ENCODE results near the gene ITGB8. TPM values are rescaled to one million over a fixed set of nuclear protein-coding genes. Genes with fewer than 3 reads are reported as not detected.

Gene ITGB8
- total and polyA plus RNA-seq, 2 of the 4 experiments (the other 2 are of a cell fraction), result 2.6 to 10.2 TPM

DNA sequence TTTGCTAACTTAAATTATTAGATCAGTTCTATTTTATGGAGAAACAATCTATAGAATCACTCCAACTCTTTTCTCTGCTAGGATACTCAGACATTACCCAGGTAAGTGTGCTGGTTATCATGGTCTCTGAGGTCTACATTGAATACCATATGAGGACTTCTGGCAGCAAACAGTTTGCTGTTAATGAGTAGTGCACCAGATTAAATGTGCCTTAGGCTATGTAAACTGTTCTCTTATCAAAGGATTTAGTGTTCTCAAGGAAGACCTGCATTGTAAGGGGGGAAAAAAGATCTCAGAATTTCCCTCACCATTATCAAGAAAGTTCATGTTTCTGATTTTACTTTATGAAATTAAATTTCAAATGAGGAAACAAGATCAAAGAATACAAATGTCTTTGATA is 107.5 kb downstream of the ITGB8 start:
- no TSS peak for BruUV-seq (replicated peaks)
- Histone ChIP-seq H4K5ac (ENCODE audit: low read depth, low read length) (no peak overlapping the region), H3K4me1 (ENCODE audit: control insufficient read depth, insufficient read depth, low read length) (no peaks in the 10 kb centered on the region; the same call in 1 of the 2 replicates), H4K20me1 (ENCODE audit: insufficient read depth, low read length) (no peaks in the 10 kb centered on the region), H3K36me3 (ENCODE audit: control insufficient read depth, insufficient read depth, low read length) (no peaks in the 10 kb centered on the region), H3K4ac (ENCODE audit: low read depth, low read length) (no peak overlapping the region), H3K4me2 (ENCODE audit: low read depth, low read length) (no peak overlapping the region), H3K18ac (ENCODE audit: low read depth, low read length) (no peak overlapping the region), H3K9ac (ENCODE audit: low read depth, low read length) (no peak overlapping the region), H3K27ac (ENCODE audit: insufficient read depth, low read length) (no peak overlapping the region), H4K8ac (ENCODE audit: low read depth in 2 of 2, low read length in 2 of 2) (no peak overlapping the region), H3K23ac (ENCODE audit: low read depth, low read length) (no peak overlapping the region), H4K91ac (ENCODE audit: insufficient read depth, low read depth, low read length) (no peak overlapping the region), H3K79me1 (ENCODE audit: low read depth in 1 of 2, low read length in 2 of 2) (no peaks in the 10 kb centered on the region), H2AK9ac (replicated peaks; ENCODE audit: low read depth, low read length, poor library complexity) (no peak overlapping the region), H3K9me3 (ENCODE audit: control insufficient read depth, insufficient read depth, low read length) (no peaks in the 10 kb centered on the region), H3K14ac (replicated peaks; ENCODE audit: low read depth, low read length) (no peak overlapping the region), H3K56ac (ENCODE audit: extremely low read depth, insufficient read depth, low read length) (no peak overlapping the region), H3K4me3 (ENCODE audit: insufficient read depth, low read depth, low read length) (no peak overlapping the region), H2AK5ac (ENCODE audit: low read depth, low read length) (no peak overlapping the region), H3K27me3 (ENCODE audit: control insufficient read depth, insufficient read depth, low read length) (no peaks in the 10 kb centered on the region), H2BK20ac (ENCODE audit: low read depth, low read length) (no peak overlapping the region), H3K9me1 (ENCODE audit: insufficient read depth, low read length) (no peaks in the 10 kb centered on the region), H2AFZ (replicated peaks; ENCODE audit: low read length, poor library complexity) (no peak overlapping the region), H2BK15ac (ENCODE audit: low read depth, low read length) (no peak overlapping the region), H2BK120ac (ENCODE audit: low read depth, low read length) (no peak overlapping the region), H2BK5ac (ENCODE audit: low read depth, low read length, poor library complexity, severe bottlenecking) (no peak overlapping the region)
- TF ChIP-seq MXI1 (IDR thresholded peaks at IDR 0.05; ENCODE audit: borderline replicate concordance, low read depth, low read length) (no peak), RCOR1 (IDR thresholded peaks at IDR 0.05; ENCODE audit: insufficient replicate concordance, low read length) (no peak), NFE2L2 (IDR thresholded peaks at IDR 0.05; ENCODE audit: low read depth, low read length) (no peak), RFX5 (IDR thresholded peaks at IDR 0.05; ENCODE audit: low read depth, low read length) (no peak), CHD1 (IDR thresholded peaks at IDR 0.05; ENCODE audit: low read depth, low read length) (no peak)
- ChIA-PET CTCF (no interaction called here), POLR2A (ENCODE audit: unreplicated experiment) (no interaction called here)
- in situ Hi-C loops (cut with MboI; ENCODE audit: low sequenced_read_pairs), result no loop called here
- no peak for DNase-seq
- intact Hi-C loops (cut with micrococcal nuclease), result loop anchor here (5.0 kb wide), 1 partner anchor 159 kb away; no protein-coding TSS in a partner anchor
- dilution Hi-C loops (cut with HindIII; ENCODE audit: low sequenced_read_pairs, unreplicated experiment), result no loop called here
- ATAC-seq (ENCODE audit: low read depth), result no peak

Measured in IMR-90 (cell line).